Ovary (tissue), 9 donors: ENCODE data around the gene CFAP65. TPM values are rescaled to one million over a fixed set of nuclear protein-coding genes. Genes with fewer than 3 reads are reported as not detected.

Experiments used
- DNase-seq, 5 donors: peaks; one replicate each; pipeline ENCODE4 v3.0.0-alpha.2; 2019 to 2020
- H3K27ac ChIP-seq, 2 donors: fragments of 200-600 bp; one replicate each; pipeline versions ENCODE4 v1.5.1 to v1.8.0; 2019 to 2022
- H3K27me3 ChIP-seq: fragments of 200-600 bp; one replicate; pipeline ENCODE4 v1.8.0; 2022
- H3K36me3 ChIP-seq: fragments of 200-600 bp; sonication (generic); one replicate; pipeline ENCODE4 v1.5.1; 2019
- H3K4me1 ChIP-seq: one replicate; pipeline ENCODE4 v1.8.1; 2013; ENCODE audit warnings: mild to moderate bottlenecking, moderate library complexity; ENCODE audit not compliant: insufficient read depth
- H3K4me3 ChIP-seq: fragments of 200-600 bp; sonication (generic); one replicate; pipeline ENCODE4 v1.5.1; 2017
- H3K9me3 ChIP-seq, 2 donors: fragments of 200-600 bp in 1 of 2; sonication (generic) in 1 of 2; one replicate each; pipeline versions ENCODE4 v1.5.1 to v1.8.1; 2013 to 2019; ENCODE audit warnings: mild to moderate bottlenecking in 1 of 2, moderate library complexity in 1 of 2
- CTCF ChIP-seq, 3 donors: fragments of 450-650 bp in 2 of 3; fragments of 200-600 bp in 1 of 3; IDR thresholded peaks; one replicate each; pipeline versions ENCODE4 v1.5.1 to v1.8.0; 2016 to 2022; ENCODE audit warnings: antibody characterized with exemption in 3 of 3, mild to moderate bottlenecking in 1 of 3
- EP300 ChIP-seq: sonication (generic); formaldehyde crosslinking; IDR thresholded peaks from one replicate; pipeline ENCODE4 v1.6.1; 2017; ENCODE audit warnings: antibody characterized with exemption
- POLR2A ChIP-seq: fragments of 450-650 bp; IDR thresholded peaks from one replicate; pipeline ENCODE4 v1.6.1; 2017; ENCODE audit warnings: antibody characterized with exemption, mild to moderate bottlenecking, moderate library complexity
- WGBS, 3 donors: extraction: QIAGEN DNeasy Blood & Tissue Kit in 1 of 3; methylation state at CpG; one replicate each; pipeline versions ENCODE4 v1.1.5 to v1.1.7; 2013 to 2017; 5-methylcytosine and 5-hydroxymethylcytosine counted together
- intact Hi-C, 4 donors: fragments of 100-400 bp; cut with DNase I; formaldehyde crosslinking; loops; one replicate each; pipeline versions ENCODE4 v1.11.0 to v1.15.1; 2022 to 2023
- polyA plus RNA-seq, 2 donors: library from polyadenylated mRNA; stranded (reverse); fragments of 200-250 nt in 1 of 2; fragments of 350-450 nt in 1 of 2; fragmentation: Illumina TruSeq in 1 of 2; extraction: RNeasy Lipid Tissue Mini Kit (QIAGEN cat#74804) in 1 of 2; gene quantifications; one replicate each; pipeline ENCODE4 v1.2.3, GENCODE V29; 2013 to 2014
- total RNA-seq, 7 donors: library from RNA; depleted of rRNA in 2 of 7; stranded (reverse); fragments of >200 nt in 2 of 7; fragmentation: NEBNext Ultra II Directional in 3 of 7; extraction: Animal tissue kit (Norgen Biotek cat#: 25700) in 3 of 7; gene quantifications; one replicate each; pipeline versions ENCODE4 v1.1.0 to v1.2.4, GENCODE V29; 2016 to 2023
- donor health status: DM: no; HTN: no; CAD: no; lungs with moderate emphysema.
- donor health status: DM: no; HTN: no; CAD: no.
- donor health status: Bipolar disorder and iron deficiency.
- donor health status: DM: yes; HTN: yes; CAD: no.
- donor health status: DM: no; HTN: no; CAD: no.
- donor health status: DM: yes; HTN: yes; CAD: no.

The CFAP65 gene
- total and polyA plus RNA-seq, 9 donors: 0.04 to 19.6 (median 0.90) TPM; not detected in 3

- TF ChIP-seq POLR2A (no peak), EP300 (no peak), CTCF (IDR thresholded peaks at IDR 0.05) (no peak)
- Histone ChIP-seq H3K9me3 (peaks cover 0 to 7% of the 10 kb centered on the region in 2 donors), H3K27ac (no peak overlapping the region), H3K36me3 (no peaks in the 10 kb centered on the region), H3K4me1 (no peaks in the 10 kb centered on the region), H3K27me3 (no peaks in the 10 kb centered on the region), H3K4me3 (peak overlapping the region; percentile 15)
- no peak for DNase-seq
- WGBS, 3 donors: 1 to 3% (median 1%) methylated on average over 41 to 67 of the region's 67 CpGs
- intact Hi-C loops: no loop called here
These were observed 81.5 kb downstream of the CFAP65 start for GRCh38 chr2:218959761-218960308.

DNA sequence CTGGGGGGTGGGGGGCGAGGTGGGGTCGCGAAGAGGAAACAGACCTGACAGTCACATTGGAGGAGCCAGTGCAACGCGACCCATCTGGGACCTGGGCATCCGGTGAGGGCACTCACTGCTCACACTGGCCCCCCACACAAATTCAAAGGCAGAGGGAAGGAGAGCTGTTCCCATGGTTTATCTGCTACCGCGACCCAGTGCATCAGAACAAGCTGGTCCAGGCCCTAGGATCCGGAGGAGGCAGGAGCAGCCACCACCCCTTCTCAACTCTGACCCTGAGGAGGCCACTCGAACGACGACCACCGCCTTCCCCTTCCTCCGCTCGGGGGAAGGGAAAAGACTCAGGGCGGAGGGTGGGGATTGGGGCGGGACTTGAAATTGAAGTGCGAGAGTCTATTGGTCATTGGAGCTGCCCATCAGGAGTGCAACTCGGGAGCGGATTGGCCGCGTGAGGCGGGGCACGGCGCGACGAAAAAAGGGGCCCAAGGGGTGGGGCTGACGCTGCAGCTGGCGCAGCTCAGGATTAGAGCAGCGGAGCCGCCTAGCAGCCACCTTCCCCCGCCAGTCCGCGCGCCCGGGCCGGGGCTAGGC, 82.1 kb downstream of the CFAP65 start, which contains the start of gene CDK5R2:
TSS of gene CDK5R2 (plus strand) at position 526 of the 591 bp plus-strand sequence. CDS start 155 bp downstream, outside the sequence.
- H3K36me3 ChIP-seq: no peaks in the 10 kb centered on the region
- no peak within 1 kb of the TSS for H3K27ac ChIP-seq
- no peak for TF ChIP-seq EP300
- no peak for TF ChIP-seq POLR2A
- TF ChIP-seq CTCF (IDR thresholded peaks at IDR 0.05): no peak
- WGBS, 3 donors: 1 to 2% (median 2%) methylated on average over 31 to 37 of the region's 37 CpGs
- intact Hi-C loops: no loop called here
- no peaks in the 10 kb centered on the region for H3K4me1 ChIP-seq
- H3K27me3 ChIP-seq: no peaks in the 10 kb centered on the region
- peak within 1 kb of the TSS; percentile 15 for H3K4me3 ChIP-seq
- H3K9me3 ChIP-seq: peaks cover 0 to 7% of the 10 kb centered on the region in 2 donors
- peak in 2 of 5 donors; percentile 44 to 58 for DNase-seq

- TF ChIP-seq CTCF (IDR thresholded peaks at IDR 0.05) (no peak), POLR2A (no peak), EP300 (no peak)
- intact Hi-C loops: no loop called here
- DNase-seq: no peak
- peaks cover 0 to 7% of the 10 kb centered on the region in 2 donors for H3K9me3 ChIP-seq
- WGBS, 3 donors: 73 to 80% (median 79%) methylated on average over 1 of the region's 1 CpG
- no peaks in the 10 kb centered on the region for H3K27me3 ChIP-seq
- H3K4me1 ChIP-seq: no peaks in the 10 kb centered on the region
- H3K4me3 ChIP-seq: no peak overlapping the region
- no peak overlapping the region for H3K27ac ChIP-seq
- no peaks in the 10 kb centered on the region for H3K36me3 ChIP-seq
These were observed 83.0 kb downstream of the CFAP65 start for GRCh38 chr2:218958276-218958675.

- H3K9me3 ChIP-seq: peaks cover 0 to 7% of the 10 kb centered on the region in 2 donors
- H3K4me1 ChIP-seq: no peaks in the 10 kb centered on the region
- no peak for DNase-seq
- TF ChIP-seq EP300: no peak
- TF ChIP-seq POLR2A: no peak
- TF ChIP-seq CTCF (IDR thresholded peaks at IDR 0.05): no peak
- H3K36me3 ChIP-seq: no peaks in the 10 kb centered on the region
- intact Hi-C loops: no loop called here
- H3K27ac ChIP-seq: no peak overlapping the region
- whole genome bisulfite sequencing, 3 donors: 65 to 78% (median 77%) methylated on average over 4 of the region's 4 CpGs
- no peaks in the 10 kb centered on the region for H3K27me3 ChIP-seq
- H3K4me3 ChIP-seq: no peak overlapping the region
These were observed 83.6 kb downstream of the CFAP65 start for GRCh38 chr2:218957671-218958070.
